Smooth muscle cell (in vitro differentiated cells): ENCODE results near the gene MAP1LC3B. TPM values are rescaled to one million over a fixed set of nuclear protein-coding genes. Genes with fewer than 3 reads are reported as not detected.

ENCODE experiments used
- DNase-seq: peaks from one replicate; lab custom pipeline; 2025; ENCODE audit not compliant: unreplicated experiment; lab: John Stamatoyannopoulos, UW
- H2AFZ ChIP-seq: fragments of 200-600 bp; sonication (generic); 2 replicates; pipeline ENCODE4 v1.6.0; 2016; ENCODE audit warnings: antibody characterized with exemption, low read depth, mild to moderate bottlenecking
- H3F3A ChIP-seq: fragments of 200-600 bp; sonication (generic); 2 replicates; pipeline ENCODE4 v1.6.0; 2017; ENCODE audit warnings: antibody characterized with exemption, low read depth
- H3K27ac ChIP-seq: fragments of 200-600 bp; sonication (generic); 2 replicates; pipeline ENCODE4 v1.5.1; 2016; ENCODE audit warnings: low read depth, mild to moderate bottlenecking
- H3K27me3 ChIP-seq: fragments of 200-600 bp; sonication (generic); 2 replicates; pipeline ENCODE4 v1.6.1; 2016; ENCODE audit warnings: low read depth, mild to moderate bottlenecking
- H3K36me3 ChIP-seq: fragments of 200-600 bp; sonication (generic); 2 replicates; pipeline ENCODE4 v1.5.1; 2016; ENCODE audit warnings: low read depth
- H3K4me1 ChIP-seq: fragments of 200-600 bp; sonication (generic); 2 replicates; pipeline ENCODE4 v1.5.1; 2016; ENCODE audit warnings: low read depth
- H3K4me2 ChIP-seq: fragments of 200-600 bp; sonication (generic); 2 replicates; pipeline ENCODE4 v1.6.0; 2016; ENCODE audit warnings: mild to moderate bottlenecking
- H3K4me3 ChIP-seq: fragments of 200-600 bp; sonication (generic); 2 replicates; pipeline ENCODE4 v1.5.1; 2016; ENCODE audit warnings: mild to moderate bottlenecking
- H3K79me2 ChIP-seq: fragments of 200-600 bp; sonication (generic); 2 replicates; pipeline ENCODE4 v1.6.0; 2016; ENCODE audit warnings: low read depth, mild to moderate bottlenecking
- H3K9ac ChIP-seq: fragments of 200-600 bp; sonication (generic); 2 replicates; pipeline ENCODE4 v1.6.0; 2016; ENCODE audit warnings: low read depth
- H3K9me3 ChIP-seq: fragments of 200-600 bp; sonication (generic); replicated peaks from 2 replicates; pipeline ENCODE4 v1.5.1; 2016; ENCODE audit warnings: low read depth
- H4K20me1 ChIP-seq: fragments of 200-600 bp; sonication (generic); 2 replicates; pipeline ENCODE4 v1.6.0; 2016; ENCODE audit warnings: low read depth
- CTCF ChIP-seq: fragments of 200-600 bp; sonication (generic); IDR thresholded peaks from 2 replicates; pipeline ENCODE4 v1.5.1; 2017; ENCODE audit warnings: borderline replicate concordance, mild to moderate bottlenecking, antibody characterized with exemption; ENCODE audit not compliant: insufficient read depth, poor library complexity, severe bottlenecking
- WGBS: methylation state at CpG from one replicate; pipeline ENCODE4 v1.1.7; 2016; ENCODE audit warnings: low lambda C conversion rate; 5-methylcytosine and 5-hydroxymethylcytosine counted together
- polyA plus RNA-seq: library from polyadenylated mRNA; unstranded; fragments of >200 nt; fragmentation: Nextera tagmentation; extraction: Ambion mirVana; gene quantifications from 2 replicates; pipeline ENCODE4 v1.2.1, GENCODE V29; 2016
- total RNA-seq: library from RNA; depleted of rRNA; stranded (reverse); fragments of >200 nt; gene quantifications from 2 replicates; pipeline ENCODE4 v1.2.3, GENCODE V29; 2014

MAP1LC3B gene
- total and polyA plus RNA-seq, 2 experiments from 2014 or later, result 77.5 to 107 TPM

- no peaks in the 10 kb centered on the region for H3K9me3 ChIP-seq
- peak overlapping the region; percentile 76 for H3K4me3 ChIP-seq
- peaks cover 31% of the 10 kb centered on the region for H3K79me2 ChIP-seq
- H3K27me3 ChIP-seq, result no peaks in the 10 kb centered on the region
- no peak overlapping the region for H2AFZ ChIP-seq
- no peaks in the 10 kb centered on the region for H3K36me3 ChIP-seq
- peaks cover 31% of the 10 kb centered on the region for H4K20me1 ChIP-seq
- TF ChIP-seq CTCF, result no peak
- H3K4me1 ChIP-seq, result peaks cover 12% of the 10 kb centered on the region
- peak overlapping the region; percentile 94 for H3K9ac ChIP-seq
- peaks cover 35% of the 10 kb centered on the region for H3F3A ChIP-seq
- H3K4me2 ChIP-seq, result peak overlapping the region; percentile 94
- WGBS, result 98% methylated on average over 24 of the region's 24 CpGs
- no peak for DNase-seq
- peak overlapping the region; percentile 92 for H3K27ac ChIP-seq
Observed at GRCh38 chr16:87390641-87391323, 1.4 kb upstream of the MAP1LC3B start.

GRCh38 chr16:87391324-87391949 is 699 bp upstream of the MAP1LC3B start:
- peak overlapping the region; percentile 92 for H3K27ac ChIP-seq
- peak overlapping the region; percentile 65 for H2AFZ ChIP-seq
- H3F3A ChIP-seq, result peaks cover 35% of the 10 kb centered on the region
- no peaks in the 10 kb centered on the region for H3K36me3 ChIP-seq
- H4K20me1 ChIP-seq, result peaks cover 38% of the 10 kb centered on the region
- no peak for DNase-seq
- 7% methylated on average over 41 of the region's 44 CpGs for WGBS
- H3K4me3 ChIP-seq, result peak overlapping the region; percentile 76
- peaks cover 12% of the 10 kb centered on the region for H3K4me1 ChIP-seq
- H3K4me2 ChIP-seq, result peak overlapping the region; percentile 94
- TF ChIP-seq CTCF, result no peak
- H3K79me2 ChIP-seq, result peaks cover 38% of the 10 kb centered on the region
- H3K9ac ChIP-seq, result peak overlapping the region; percentile 94
- H3K27me3 ChIP-seq, result no peaks in the 10 kb centered on the region
- H3K9me3 ChIP-seq, result no peaks in the 10 kb centered on the region

- peak overlapping the region; percentile 92 for H3K9ac ChIP-seq
- peaks cover 54% of the 10 kb centered on the region for H4K20me1 ChIP-seq
- H3F3A ChIP-seq, result peaks cover 21% of the 10 kb centered on the region
- H3K4me1 ChIP-seq, result peaks cover 8% of the 10 kb centered on the region
- TF ChIP-seq CTCF, result no peak
- H3K27me3 ChIP-seq, result no peaks in the 10 kb centered on the region
- H3K27ac ChIP-seq, result peak overlapping the region; percentile 79
- H3K4me2 ChIP-seq, result peak overlapping the region; percentile 91
- peak overlapping the region; percentile 76 for H3K4me3 ChIP-seq
- WGBS, result 2% methylated on average over 53 of the region's 53 CpGs
- no peaks in the 10 kb centered on the region for H3K36me3 ChIP-seq
- no peak overlapping the region for H2AFZ ChIP-seq
- H3K79me2 ChIP-seq, result peaks cover 54% of the 10 kb centered on the region
- DNase-seq, result no peak
- H3K9me3 ChIP-seq, result no peaks in the 10 kb centered on the region
Observed at GRCh38 chr16:87392821-87393679, 914 bp downstream of the MAP1LC3B start.
